Measurements from ENCODE around the gene AP2A1.

GRCh38 chr19:49755956-49756355 lies 10.8 kb upstream of the AP2A1 start:
- no peak for TF ChIP-seq CTCF (conservative IDR thresholded peaks at IDR 0.05 in 1 of 2, IDR thresholded peaks at IDR 0.05 in 1 of 2; ENCODE audit: extremely low read depth in 1 of 2, insufficient read depth in 1 of 2, low read depth in 1 of 2, low read length in 2 of 2)
- TF ChIP-seq EZH2 (IDR thresholded peaks at IDR 0.05; ENCODE audit: borderline replicate concordance, low read length), result no peak

Data from mammary epithelial cell (primary cell).